ENCODE measurements around the gene PHLDA2.

PHLDA2 gene

DNA sequence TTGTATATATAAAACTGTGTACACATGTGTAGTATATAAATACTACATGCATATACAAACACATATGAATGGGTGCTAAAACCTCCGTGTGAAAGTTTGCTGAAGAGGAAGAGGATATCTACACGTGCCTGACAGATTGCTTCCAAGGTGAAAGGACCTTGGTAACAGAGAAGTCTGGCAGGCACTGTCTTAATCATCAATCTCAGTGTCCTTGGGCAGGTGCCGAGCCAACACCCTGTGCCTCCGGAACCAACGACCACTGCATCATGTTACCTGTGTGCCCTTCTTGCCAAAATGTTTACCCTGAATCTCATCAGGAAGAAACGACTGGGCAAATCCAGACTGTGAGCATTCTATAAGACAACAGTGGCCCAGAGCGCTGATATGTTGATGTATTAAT is 47.9 kb upstream of the PHLDA2 start:
- no peak overlapping the region for H3K4me3 ChIP-seq (ENCODE audit: low read depth, low read length)
- peaks cover 10 to 73% of the 10 kb centered on the region in 2 experiments; a peak in 2 of 3 replicates for H3K36me3 ChIP-seq (ENCODE audit: control insufficient read depth in 2 of 2, insufficient read depth in 1 of 2, low read length in 2 of 2)
- no peak overlapping the region for H3K27ac ChIP-seq (ENCODE audit: extremely low read depth, low read depth, low read length)
- no peaks in the 10 kb centered on the region for H3K9me3 ChIP-seq (ENCODE audit: control insufficient read depth, insufficient read depth, low read depth, low read length)
- H3K4me1 ChIP-seq (ENCODE audit: control insufficient read depth, insufficient read depth, low read length) = no peaks in the 10 kb centered on the region
- TF ChIP-seq ZNF621 (tag by site-specific recombination; IDR thresholded peaks at IDR 0.05) (no peak), ZIC2 (tag by site-specific recombination; IDR thresholded peaks at IDR 0.05) (no peak), ZNF514 (tag by site-specific recombination; IDR thresholded peaks at IDR 0.05) (no peak), ZBTB26 (tag by site-specific recombination; optimal IDR thresholded peaks at IDR 0.05) (no peak), BCL11A (tag by site-specific recombination; IDR thresholded peaks at IDR 0.05; ENCODE audit: low read depth) (no peak), ZNF791 (tag by site-specific recombination; IDR thresholded peaks at IDR 0.05) (no peak), ZNF292 (tag by site-specific recombination; IDR thresholded peaks at IDR 0.05; ENCODE audit: borderline replicate concordance, low read depth) (no peak), MEIS1 (CRISPR knock-in tag; IDR thresholded peaks at IDR 0.05; ENCODE audit: borderline replicate concordance) (no peak), ZEB2 (tag by site-specific recombination; IDR thresholded peaks at IDR 0.05) (no peak), MZF1 (tag by site-specific recombination; IDR thresholded peaks at IDR 0.05; ENCODE audit: borderline replicate concordance) (no peak), ZNF530 (tag by site-specific recombination; IDR thresholded peaks at IDR 0.05; ENCODE audit: low read depth) (no peak), HOXD13 (CRISPR knock-in tag; IDR thresholded peaks at IDR 0.05; ENCODE audit: borderline replicate concordance) (no peak), KLF1 (tag by site-specific recombination; IDR thresholded peaks at IDR 0.05) (no peak), ZBTB49 (tag by site-specific recombination; IDR thresholded peaks at IDR 0.05; ENCODE audit: low read depth) (no peak)
- TF ChIP-seq, protein P1, sequence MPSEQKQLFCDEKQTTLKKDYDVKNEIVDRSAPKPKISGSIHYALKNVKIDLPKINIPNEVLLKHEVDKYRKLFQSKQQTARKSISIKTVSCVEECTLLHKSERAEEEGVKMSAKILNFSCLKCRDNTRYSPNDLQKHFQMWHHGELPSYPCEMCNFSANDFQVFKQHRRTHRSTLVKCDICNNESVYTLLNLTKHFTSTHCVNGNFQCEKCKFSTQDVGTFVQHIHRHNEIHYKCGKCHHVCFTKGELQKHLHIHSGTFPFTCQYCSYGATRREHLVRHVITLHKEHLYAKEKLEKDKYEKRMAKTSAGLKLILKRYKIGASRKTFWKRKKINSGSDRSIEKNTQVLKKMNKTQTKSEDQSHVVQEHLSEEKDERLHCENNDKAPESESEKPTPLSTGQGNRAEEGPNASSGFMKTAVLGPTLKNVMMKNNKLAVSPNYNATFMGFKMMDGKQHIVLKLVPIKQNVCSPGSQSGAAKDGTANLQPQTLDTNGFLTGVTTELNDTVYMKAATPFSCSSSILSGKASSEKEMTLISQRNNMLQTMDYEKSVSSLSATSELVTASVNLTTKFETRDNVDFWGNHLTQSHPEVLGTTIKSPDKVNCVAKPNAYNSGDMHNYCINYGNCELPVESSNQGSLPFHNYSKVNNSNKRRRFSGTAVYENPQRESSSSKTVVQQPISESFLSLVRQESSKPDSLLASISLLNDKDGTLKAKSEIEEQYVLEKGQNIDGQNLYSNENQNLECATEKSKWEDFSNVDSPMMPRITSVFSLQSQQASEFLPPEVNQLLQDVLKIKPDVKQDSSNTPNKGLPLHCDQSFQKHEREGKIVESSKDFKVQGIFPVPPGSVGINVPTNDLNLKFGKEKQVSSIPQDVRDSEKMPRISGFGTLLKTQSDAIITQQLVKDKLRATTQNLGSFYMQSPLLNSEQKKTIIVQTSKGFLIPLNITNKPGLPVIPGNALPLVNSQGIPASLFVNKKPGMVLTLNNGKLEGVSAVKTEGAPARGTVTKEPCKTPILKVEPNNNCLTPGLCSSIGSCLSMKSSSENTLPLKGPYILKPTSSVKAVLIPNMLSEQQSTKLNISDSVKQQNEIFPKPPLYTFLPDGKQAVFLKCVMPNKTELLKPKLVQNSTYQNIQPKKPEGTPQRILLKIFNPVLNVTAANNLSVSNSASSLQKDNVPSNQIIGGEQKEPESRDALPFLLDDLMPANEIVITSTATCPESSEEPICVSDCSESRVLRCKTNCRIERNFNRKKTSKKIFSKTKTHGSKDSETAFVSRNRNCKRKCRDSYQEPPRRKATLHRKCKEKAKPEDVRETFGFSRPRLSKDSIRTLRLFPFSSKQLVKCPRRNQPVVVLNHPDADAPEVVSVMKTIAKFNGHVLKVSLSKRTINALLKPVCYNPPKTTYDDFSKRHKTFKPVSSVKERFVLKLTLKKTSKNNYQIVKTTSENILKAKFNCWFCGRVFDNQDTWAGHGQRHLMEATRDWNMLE (tag by site-specific recombination; conservative IDR thresholded peaks at IDR 0.05; ENCODE audit: low read depth) = no peak
- TF ChIP-seq, protein P2, sequence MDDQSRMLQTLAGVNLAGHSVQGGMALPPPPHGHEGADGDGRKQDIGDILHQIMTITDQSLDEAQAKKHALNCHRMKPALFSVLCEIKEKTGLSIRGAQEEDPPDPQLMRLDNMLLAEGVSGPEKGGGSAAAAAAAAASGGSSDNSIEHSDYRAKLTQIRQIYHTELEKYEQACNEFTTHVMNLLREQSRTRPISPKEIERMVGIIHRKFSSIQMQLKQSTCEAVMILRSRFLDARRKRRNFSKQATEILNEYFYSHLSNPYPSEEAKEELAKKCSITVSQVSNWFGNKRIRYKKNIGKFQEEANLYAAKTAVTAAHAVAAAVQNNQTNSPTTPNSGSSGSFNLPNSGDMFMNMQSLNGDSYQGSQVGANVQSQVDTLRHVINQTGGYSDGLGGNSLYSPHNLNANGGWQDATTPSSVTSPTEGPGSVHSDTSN (CRISPR knock-in tag; IDR thresholded peaks at IDR 0.05) = no peak
- TF ChIP-seq, protein P3, sequence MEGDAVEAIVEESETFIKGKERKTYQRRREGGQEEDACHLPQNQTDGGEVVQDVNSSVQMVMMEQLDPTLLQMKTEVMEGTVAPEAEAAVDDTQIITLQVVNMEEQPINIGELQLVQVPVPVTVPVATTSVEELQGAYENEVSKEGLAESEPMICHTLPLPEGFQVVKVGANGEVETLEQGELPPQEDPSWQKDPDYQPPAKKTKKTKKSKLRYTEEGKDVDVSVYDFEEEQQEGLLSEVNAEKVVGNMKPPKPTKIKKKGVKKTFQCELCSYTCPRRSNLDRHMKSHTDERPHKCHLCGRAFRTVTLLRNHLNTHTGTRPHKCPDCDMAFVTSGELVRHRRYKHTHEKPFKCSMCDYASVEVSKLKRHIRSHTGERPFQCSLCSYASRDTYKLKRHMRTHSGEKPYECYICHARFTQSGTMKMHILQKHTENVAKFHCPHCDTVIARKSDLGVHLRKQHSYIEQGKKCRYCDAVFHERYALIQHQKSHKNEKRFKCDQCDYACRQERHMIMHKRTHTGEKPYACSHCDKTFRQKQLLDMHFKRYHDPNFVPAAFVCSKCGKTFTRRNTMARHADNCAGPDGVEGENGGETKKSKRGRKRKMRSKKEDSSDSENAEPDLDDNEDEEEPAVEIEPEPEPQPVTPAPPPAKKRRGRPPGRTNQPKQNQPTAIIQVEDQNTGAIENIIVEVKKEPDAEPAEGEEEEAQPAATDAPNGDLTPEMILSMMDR (tag by site-specific recombination; IDR thresholded peaks at IDR 0.05) = no peak
- TF ChIP-seq, protein P4, sequence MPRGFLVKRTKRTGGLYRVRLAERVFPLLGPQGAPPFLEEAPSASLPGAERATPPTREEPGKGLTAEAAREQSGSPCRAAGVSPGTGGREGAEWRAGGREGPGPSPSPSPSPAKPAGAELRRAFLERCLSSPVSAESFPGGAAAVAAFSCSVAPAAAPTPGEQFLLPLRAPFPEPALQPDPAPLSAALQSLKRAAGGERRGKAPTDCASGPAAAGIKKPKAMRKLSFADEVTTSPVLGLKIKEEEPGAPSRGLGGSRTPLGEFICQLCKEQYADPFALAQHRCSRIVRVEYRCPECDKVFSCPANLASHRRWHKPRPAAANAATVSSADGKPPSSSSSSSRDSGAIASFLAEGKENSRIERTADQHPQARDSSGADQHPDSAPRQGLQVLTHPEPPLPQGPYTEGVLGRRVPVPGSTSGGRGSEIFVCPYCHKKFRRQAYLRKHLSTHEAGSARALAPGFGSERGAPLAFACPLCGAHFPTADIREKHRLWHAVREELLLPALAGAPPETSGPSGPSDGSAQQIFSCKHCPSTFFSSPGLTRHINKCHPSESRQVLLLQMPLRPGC (tag by site-specific recombination; IDR thresholded peaks at IDR 0.05) = no peak
- CTCF ChIA-PET = interaction anchor here (1.3 kb wide), 1 partner anchor 15 kb away, joined by 3 read pairs; the partner anchor contains the start of gene NAP1L4
- POLR2A ChIA-PET = no interaction called here
